HG02870 (cell line): ENCODE measurements around the gene SMNDC1.
"Not testable (repeated sequence)": the region's sequence is repeated elsewhere in the genome, so short reads cannot be mapped to it uniquely, and the experiment has no call there.

Source experiments
- ATAC-seq: cut with Tn5 transposase; IDR thresholded peaks from one replicate; pipeline ENCODE4 v1.9.1; 2021; ENCODE audit warnings: mild to moderate bottlenecking, moderate library complexity; ENCODE audit not compliant: unreplicated experiment

SMNDC1 gene

GRCh38 chr10:110304780-110305421 lies at the start of gene SMNDC1:
SMNDC1 (minus strand) TSS chr10:110304920; CDS start chr10:110303587, 1,333 bp downstream.
- ATAC-seq = peak; percentile 92

GRCh38 chr10:110354322-110354766 lies 49.6 kb upstream of the SMNDC1 start:
- peak; percentile 17 for ATAC-seq

GRCh38 chr10:110353244-110354119 lies 48.8 kb upstream of the SMNDC1 start:
- no peak for ATAC-seq

- ATAC-seq = no peak
Observed at GRCh38 chr10:110352930-110353243, 48.2 kb upstream of the SMNDC1 start.

GRCh38 chr10:110350812-110351211 lies 46.1 kb upstream of the SMNDC1 start:
- ATAC-seq = no peak

- ATAC-seq = no peak
Observed at GRCh38 chr10:110349831-110350230, 45.1 kb upstream of the SMNDC1 start.

- ATAC-seq = no peak
Observed at GRCh38 chr10:110349386-110349785, 44.7 kb upstream of the SMNDC1 start.

GRCh38 chr10:110348336-110348735 lies 43.6 kb upstream of the SMNDC1 start:
- ATAC-seq = no peak

- no peak for ATAC-seq
Observed at GRCh38 chr10:110346914-110347313, 42.2 kb upstream of the SMNDC1 start.

GRCh38 chr10:110345286-110345685 lies 40.6 kb upstream of the SMNDC1 start:
- ATAC-seq = no peak

- no peak for ATAC-seq
Observed at GRCh38 chr10:110344622-110345021, 39.9 kb upstream of the SMNDC1 start.

- ATAC-seq = no peak
Observed at GRCh38 chr10:110343947-110344346, 39.2 kb upstream of the SMNDC1 start.

- ATAC-seq = no peak
Observed at GRCh38 chr10:110340816-110341215, 36.1 kb upstream of the SMNDC1 start.

- ATAC-seq = no peak
Observed at GRCh38 chr10:110340122-110340521, 35.4 kb upstream of the SMNDC1 start.

- ATAC-seq = no peak
Observed at GRCh38 chr10:110337906-110338305, 33.2 kb upstream of the SMNDC1 start.

GRCh38 chr10:110337401-110337800 lies 32.7 kb upstream of the SMNDC1 start:
- no peak for ATAC-seq

- ATAC-seq = no peak
Observed at GRCh38 chr10:110336111-110336721, 31.5 kb upstream of the SMNDC1 start.

GRCh38 chr10:110335314-110336064 lies 30.8 kb upstream of the SMNDC1 start:
- no peak for ATAC-seq

GRCh38 chr10:110334061-110334656 lies 29.4 kb upstream of the SMNDC1 start:
- ATAC-seq = no peak

GRCh38 chr10:110331226-110331795 lies 26.6 kb upstream of the SMNDC1 start:
- not testable (repeated sequence) for ATAC-seq
